IPS-18a (cell line): Measurements from ENCODE around the gene ESPN.

Experiments
- H3K27ac ChIP-seq: one replicate; pipeline ENCODE4 v1.5.1; 2013; ENCODE audit warnings: low read length
- H3K27me3 ChIP-seq: one replicate; pipeline ENCODE4 v1.6.1; 2013; ENCODE audit warnings: mild to moderate bottlenecking, low read length; ENCODE audit not compliant: control insufficient read depth, insufficient read depth
- H3K36me3 ChIP-seq: one replicate; pipeline ENCODE4 v1.6.1; 2013; ENCODE audit warnings: low read depth, low read length; ENCODE audit not compliant: control insufficient read depth
- H3K4me1 ChIP-seq: one replicate; pipeline ENCODE4 v1.6.1; 2013; ENCODE audit warnings: low read depth, low read length; ENCODE audit not compliant: control insufficient read depth
- H3K4me3 ChIP-seq: one replicate; pipeline ENCODE4 v1.5.1; 2013; ENCODE audit warnings: low read length
- H3K9ac ChIP-seq: one replicate; pipeline ENCODE4 v1.6.1; 2013; ENCODE audit warnings: mild to moderate bottlenecking, low read length, moderate library complexity
- H3K9me3 ChIP-seq: one replicate; pipeline ENCODE4 v1.6.1; 2013; ENCODE audit warnings: low read depth, low read length; ENCODE audit not compliant: control insufficient read depth

ESPN gene

DNA sequence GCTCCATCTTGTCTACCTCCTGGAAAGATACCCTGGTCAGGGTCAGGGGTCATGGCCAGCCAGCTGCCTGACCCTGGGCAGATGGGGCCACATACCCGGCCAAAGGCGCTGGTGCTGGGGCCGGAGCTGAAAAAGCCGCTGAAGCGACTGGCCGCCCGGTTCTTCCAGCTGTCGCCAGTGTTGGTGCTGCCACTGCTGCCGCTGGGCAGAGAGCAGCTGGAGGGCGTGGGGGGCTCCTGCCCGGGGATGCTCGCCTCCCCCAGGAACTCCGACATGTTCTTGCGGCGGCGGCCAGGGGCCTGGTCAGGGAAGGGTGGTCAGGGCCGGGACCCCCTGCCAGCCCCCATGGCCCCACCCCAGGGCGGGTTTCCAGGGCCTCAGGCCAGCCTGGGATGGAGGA, 48.6 kb downstream of the ESPN start:
- Histone ChIP-seq H3K27ac (no peak overlapping the region), H3K9me3 (no peaks in the 10 kb centered on the region), H3K36me3 (peaks cover 23% of the 10 kb centered on the region), H3K27me3 (no peaks in the 10 kb centered on the region), H3K4me3 (no peak overlapping the region), H3K9ac (no peak overlapping the region), H3K4me1 (peaks cover 6% of the 10 kb centered on the region)

DNA sequence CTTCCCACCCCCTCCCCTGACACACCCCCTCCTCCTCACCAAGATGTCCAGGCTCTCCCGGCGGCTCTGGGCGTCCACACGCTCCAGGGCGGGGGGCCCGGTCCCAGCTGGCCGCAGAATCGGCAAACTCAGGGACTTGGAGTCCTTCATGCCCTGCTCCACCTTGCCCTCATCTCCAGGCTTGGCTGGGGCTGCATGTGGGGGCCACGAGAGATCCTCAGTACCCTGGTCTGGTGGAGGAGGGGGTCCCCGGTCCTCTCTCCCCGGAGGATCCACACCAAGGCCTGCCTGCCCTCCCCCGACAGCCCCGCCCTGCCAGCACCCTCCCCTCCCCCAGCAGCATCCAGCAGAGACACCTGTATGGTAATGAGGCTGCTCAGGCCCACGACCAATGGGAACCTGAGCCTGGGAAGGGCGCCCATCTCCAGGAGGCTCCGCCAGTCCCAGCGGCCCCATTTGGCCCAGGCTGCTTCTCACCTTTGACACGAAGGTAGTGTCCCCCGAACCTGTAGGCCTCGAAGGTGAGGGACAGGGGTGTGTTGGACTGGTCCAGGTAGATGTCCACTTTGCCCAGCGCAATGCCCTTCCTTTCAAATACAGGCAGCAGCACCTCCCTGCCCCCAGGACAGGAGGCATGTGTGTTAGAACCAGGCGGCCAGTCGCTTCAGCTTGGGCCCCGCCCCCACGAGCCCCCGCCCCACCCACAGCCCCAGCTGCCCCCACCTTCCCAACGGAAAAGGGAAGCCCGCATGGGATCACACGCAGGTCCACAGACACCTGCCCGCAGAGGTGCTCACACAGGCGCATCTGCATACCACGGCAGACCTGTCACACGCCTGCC, 49.6 kb downstream of the ESPN start:
- H3K4me3 ChIP-seq: no peak overlapping the region
- H3K9ac ChIP-seq: no peak overlapping the region
- H3K27me3 ChIP-seq: no peaks in the 10 kb centered on the region
- H3K9me3 ChIP-seq: no peaks in the 10 kb centered on the region
- H3K27ac ChIP-seq: no peak overlapping the region
- H3K36me3 ChIP-seq: peaks cover 14% of the 10 kb centered on the region
- peaks cover 6% of the 10 kb centered on the region for H3K4me1 ChIP-seq

DNA sequence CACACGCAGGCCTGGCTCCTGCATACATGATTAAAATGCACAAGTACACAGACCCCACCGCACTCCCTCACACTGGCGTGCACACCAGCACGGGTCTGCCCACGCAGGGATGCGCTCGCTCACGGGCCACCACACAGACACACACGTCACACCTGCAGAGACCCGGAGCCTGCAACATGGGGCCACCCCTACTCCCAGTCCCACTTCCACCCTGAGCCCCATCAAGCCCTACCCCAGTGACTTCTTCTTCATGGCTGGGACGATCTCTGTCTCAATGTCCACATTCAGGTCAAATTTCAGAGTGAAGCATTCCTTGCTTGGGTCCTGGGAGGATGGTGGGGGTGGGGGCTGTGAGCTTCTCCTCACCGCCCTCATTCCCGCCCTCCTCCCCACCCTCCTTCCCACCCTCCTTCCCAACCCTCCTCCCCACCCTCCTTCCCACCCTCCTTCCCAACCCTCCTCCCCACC, 50.3 kb downstream of the ESPN start:
- H3K27me3 ChIP-seq: no peaks in the 10 kb centered on the region
- peaks cover 6% of the 10 kb centered on the region for H3K4me1 ChIP-seq
- H3K9me3 ChIP-seq: no peaks in the 10 kb centered on the region
- H3K36me3 ChIP-seq: peaks cover 9% of the 10 kb centered on the region
- H3K4me3 ChIP-seq: no peak overlapping the region
- H3K9ac ChIP-seq: no peak overlapping the region
- no peak overlapping the region for H3K27ac ChIP-seq

DNA sequence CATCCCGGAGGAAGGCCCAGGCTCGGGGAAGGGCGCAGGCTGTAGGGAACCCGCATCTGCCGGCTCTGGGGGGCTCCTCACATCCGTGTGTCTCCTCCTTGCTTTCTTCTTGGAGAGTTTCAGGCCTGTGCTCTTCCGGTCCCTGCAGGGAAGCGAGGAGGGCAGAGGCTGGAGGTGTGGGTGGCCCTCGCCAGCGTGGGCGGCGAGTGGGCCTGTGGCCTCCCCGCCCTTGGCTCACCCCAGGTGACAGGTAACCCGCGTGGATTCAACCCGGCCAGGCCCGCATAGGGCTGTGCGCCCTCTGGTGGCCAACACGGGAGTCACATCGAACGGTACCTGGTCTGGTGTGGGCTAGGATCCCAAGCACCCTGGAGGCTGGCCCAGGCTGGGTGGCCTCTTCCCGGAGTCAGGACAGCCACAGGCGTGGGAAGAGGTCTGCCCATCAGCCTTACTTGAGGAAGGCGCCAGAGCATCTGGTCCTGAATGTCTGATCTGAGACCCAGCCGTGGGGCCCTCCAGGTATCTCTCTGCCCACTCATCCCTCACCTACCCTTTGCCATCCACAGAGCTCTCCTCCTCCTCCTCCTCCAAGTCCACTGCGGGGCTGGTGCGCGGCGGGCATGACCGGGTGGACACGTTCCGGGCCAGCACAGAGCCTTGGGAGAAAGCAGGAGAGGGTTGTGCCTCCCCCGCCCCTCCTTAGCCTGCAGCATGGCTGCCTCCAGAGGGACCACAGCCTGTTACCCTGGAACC, 51.0 kb downstream of the ESPN start:
- Histone ChIP-seq H3K4me1 (peaks cover 6% of the 10 kb centered on the region), H3K4me3 (no peak overlapping the region), H3K9ac (no peak overlapping the region), H3K36me3 (peaks cover 5% of the 10 kb centered on the region), H3K27ac (no peak overlapping the region), H3K27me3 (no peaks in the 10 kb centered on the region), H3K9me3 (no peaks in the 10 kb centered on the region)

DNA sequence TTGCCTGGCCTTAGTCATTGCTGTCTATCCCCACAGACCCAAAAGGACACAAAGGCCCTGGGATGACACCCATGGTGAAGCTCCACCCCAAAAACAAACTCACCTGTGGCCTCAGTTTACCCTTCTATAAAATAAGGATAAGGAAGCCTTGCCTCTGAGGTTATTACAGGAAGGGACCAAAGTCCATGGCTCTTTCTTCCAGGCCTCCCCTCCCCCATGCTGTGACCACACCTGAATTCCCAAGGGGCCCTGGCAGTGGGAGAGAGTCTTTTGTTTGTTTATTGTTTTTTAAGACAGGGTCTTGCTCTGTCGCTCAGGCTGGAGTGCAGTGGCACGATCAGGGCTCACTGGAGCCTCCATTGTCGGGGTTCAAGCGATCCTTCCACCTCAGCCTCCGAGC, 51.9 kb downstream of the ESPN start:
- no peaks in the 10 kb centered on the region for H3K27me3 ChIP-seq
- peaks cover 6% of the 10 kb centered on the region for H3K4me1 ChIP-seq
- no peak overlapping the region for H3K9ac ChIP-seq
- no peak overlapping the region for H3K4me3 ChIP-seq
- H3K36me3 ChIP-seq: peaks cover 5% of the 10 kb centered on the region
- H3K9me3 ChIP-seq: no peaks in the 10 kb centered on the region
- no peak overlapping the region for H3K27ac ChIP-seq

DNA sequence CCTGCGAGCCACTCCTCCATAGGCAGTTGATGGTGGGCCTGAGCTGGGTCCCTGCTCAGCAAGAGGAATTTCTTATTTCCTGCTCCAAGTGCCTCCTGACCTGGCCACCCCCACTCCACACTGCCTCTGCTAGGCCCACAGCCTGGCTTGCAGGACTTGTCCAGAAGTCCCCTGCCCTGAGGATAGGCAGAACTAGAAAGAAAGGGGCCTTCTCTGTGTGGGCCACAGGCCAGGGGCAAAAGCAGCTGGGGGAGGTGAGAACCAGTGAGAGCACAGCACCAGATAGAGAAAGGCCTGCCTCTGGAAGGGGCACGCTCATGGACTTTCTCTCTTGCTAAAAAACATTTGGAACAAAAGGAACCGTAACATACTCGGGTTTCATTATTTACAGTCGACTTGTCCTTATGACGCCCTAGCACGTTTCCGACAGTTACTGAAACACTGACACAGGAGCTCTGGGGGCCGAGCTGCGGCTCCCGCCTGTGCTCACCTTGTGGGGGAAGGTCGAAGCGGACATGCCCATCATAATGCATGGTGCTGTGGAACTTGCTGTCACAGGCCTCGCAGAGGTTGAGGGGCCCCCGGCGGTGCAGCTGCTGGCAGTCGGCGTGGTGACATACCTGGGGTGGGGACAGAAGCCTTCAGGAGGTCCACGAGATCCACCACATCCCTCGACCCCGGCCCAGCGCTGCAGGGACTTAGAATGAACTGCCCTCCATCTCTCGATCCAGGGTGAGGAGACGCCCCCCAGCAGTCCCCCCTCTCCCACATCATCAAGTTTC, 52.7 kb downstream of the ESPN start:
- H3K36me3 ChIP-seq: peaks cover 5% of the 10 kb centered on the region
- no peaks in the 10 kb centered on the region for H3K9me3 ChIP-seq
- H3K9ac ChIP-seq: no peak overlapping the region
- H3K4me1 ChIP-seq: peaks cover 6% of the 10 kb centered on the region
- no peak overlapping the region for H3K27ac ChIP-seq
- no peaks in the 10 kb centered on the region for H3K27me3 ChIP-seq
- H3K4me3 ChIP-seq: no peak overlapping the region

DNA sequence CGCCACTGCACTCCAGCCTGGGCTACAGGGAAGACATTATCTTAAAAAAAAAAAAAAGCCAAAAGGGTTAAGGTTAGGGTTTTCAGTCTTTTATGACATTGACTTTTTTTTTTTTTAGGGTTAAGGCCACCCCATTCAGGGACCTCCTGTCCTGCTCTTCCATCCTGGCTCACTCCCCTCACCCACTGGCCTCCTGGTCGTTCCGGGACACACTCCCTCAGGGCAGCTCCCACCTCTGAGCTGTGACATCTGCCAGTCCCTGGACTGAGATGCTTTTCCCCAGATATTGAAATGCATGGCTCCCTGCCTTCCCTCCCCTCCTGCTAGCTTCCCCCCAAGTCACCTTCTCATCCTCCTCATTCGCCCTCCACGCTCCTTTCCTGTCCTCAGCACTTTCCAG, 57.2 kb downstream of the ESPN start:
- H3K36me3 ChIP-seq: no peaks in the 10 kb centered on the region
- H3K9me3 ChIP-seq: no peaks in the 10 kb centered on the region
- H3K27me3 ChIP-seq: peaks cover 10% of the 10 kb centered on the region
- no peak overlapping the region for H3K27ac ChIP-seq
- no peak overlapping the region for H3K9ac ChIP-seq
- no peak overlapping the region for H3K4me3 ChIP-seq
- H3K4me1 ChIP-seq: peaks cover 7% of the 10 kb centered on the region

DNA sequence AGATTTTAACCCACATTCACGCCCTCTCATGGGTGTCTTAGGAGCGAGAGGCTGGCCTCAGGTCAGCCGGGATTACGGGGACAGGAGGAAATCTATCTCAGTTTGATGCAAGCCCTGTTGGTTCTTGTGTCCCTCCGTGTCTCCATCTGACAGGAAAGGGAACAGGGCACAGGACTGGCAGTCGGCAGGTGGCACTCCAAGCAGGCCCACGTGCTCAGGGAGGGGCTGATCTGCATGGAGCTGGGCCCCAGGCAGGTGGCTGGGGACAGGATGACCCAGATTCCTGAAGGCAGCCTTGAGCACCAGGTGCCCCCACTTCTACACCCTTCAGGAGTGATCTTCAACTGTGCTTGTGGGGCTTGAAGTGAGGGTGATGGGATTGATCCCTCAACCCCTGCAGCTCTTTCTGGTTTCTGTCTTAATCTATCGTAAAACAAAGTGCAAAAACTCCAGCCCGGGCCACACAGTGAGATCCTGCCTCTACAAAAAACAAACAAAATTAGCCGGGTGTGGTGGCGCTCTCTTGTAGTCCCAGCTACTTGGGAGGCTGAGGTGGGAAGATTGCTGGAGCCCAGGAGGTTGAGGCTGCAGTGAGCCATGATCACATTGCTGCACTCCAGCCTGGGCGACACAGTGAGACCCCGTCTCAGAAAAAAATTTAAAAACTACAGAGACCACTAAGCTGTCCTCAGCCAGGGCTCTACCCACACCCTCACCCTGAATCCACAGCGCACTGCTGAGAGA, 58.6 kb downstream of the ESPN start:
- H3K27me3 ChIP-seq: peaks cover 10% of the 10 kb centered on the region

DNA sequence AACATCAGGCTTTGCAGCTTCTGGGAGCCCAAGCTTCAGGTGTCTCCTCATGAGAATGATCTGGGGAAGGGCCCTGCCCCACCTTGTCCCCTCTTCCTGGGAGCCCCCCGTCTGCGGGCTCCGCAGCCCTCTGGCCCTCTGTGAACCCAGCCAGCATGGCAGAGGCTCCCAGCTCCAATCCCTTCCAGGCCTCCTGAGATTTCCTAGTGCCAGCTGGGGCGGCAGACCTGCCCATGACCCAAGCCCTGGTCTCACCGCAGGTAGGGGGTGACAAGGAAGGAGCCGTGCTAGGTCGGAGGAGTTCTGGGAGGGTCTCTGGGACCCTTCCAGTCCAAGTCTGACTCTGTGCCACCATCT, 59.2 kb downstream of the ESPN start:
- no peak overlapping the region for H3K4me3 ChIP-seq
- H3K27ac ChIP-seq: no peak overlapping the region
- peaks cover 10% of the 10 kb centered on the region for H3K27me3 ChIP-seq
- H3K4me1 ChIP-seq: peaks cover 4% of the 10 kb centered on the region
- no peaks in the 10 kb centered on the region for H3K9me3 ChIP-seq
- H3K36me3 ChIP-seq: no peaks in the 10 kb centered on the region
- H3K9ac ChIP-seq: no peak overlapping the region

More for the DNA sequence above, 58.6 kb downstream of the ESPN start:
- Histone ChIP-seq H3K4me1 (peaks cover 4% of the 10 kb centered on the region), H3K36me3 (no peaks in the 10 kb centered on the region), H3K4me3 (no peak overlapping the region), H3K9me3 (no peaks in the 10 kb centered on the region), H3K27ac (no peak overlapping the region), H3K9ac (no peak overlapping the region)

DNA sequence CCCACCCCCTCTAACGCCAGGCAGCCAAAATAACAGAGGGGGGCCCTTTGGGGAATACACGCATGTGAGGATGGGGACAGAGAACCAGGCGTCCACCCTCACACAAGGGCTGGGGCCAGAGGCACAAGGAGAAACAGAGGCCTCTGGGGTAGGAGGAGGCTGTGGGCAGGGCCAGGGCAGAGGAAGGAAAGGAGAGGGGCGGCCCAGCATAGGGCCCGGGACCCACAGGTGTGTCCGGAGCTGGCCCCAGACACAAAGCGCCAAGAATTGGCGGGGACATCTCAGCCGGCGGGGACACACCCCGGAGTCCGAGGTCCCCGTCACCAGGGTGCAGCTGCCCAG, 60.2 kb downstream of the ESPN start:
- no peaks in the 10 kb centered on the region for H3K9me3 ChIP-seq
- peaks cover 8% of the 10 kb centered on the region for H3K4me1 ChIP-seq
- H3K27me3 ChIP-seq: peaks cover 10% of the 10 kb centered on the region
- peak overlapping the region; percentile 53 for H3K9ac ChIP-seq
- H3K36me3 ChIP-seq: no peaks in the 10 kb centered on the region
- H3K27ac ChIP-seq: no peak overlapping the region
- H3K4me3 ChIP-seq: peak overlapping the region; percentile 61
